Activated naive CD4-positive, alpha-beta T cell treated with anti-CD3 and anti-CD28 coated beads for 36 hours (primary cell): ENCODE measurements around the gene TMEM45A. TPM values are rescaled to one million over a fixed set of nuclear protein-coding genes. Genes with fewer than 3 reads are reported as not detected.
"Not testable (repeated sequence)": the region's sequence is repeated elsewhere in the genome, so short reads cannot be mapped to it uniquely, and the experiment has no call there.

Experiments used
- CTCF ChIA-PET: fragments of 350-600 bp; sonication (Branson Sonifier 250); formaldehyde crosslinking; loops from one replicate; lab custom pipeline; 2021; ENCODE audit warnings: antibody characterized with exemption; lab: Charles Lee
- DNase-seq: peaks from one replicate; pipeline ENCODE4 v3.0.0-alpha.2; 2020
- H3K27ac Mint-ChIP-seq: one replicate; pipeline ENCODE4 v1.8.0; 2021; ENCODE audit warnings: mild to moderate bottlenecking, mixed read lengths
- H3K27me3 Mint-ChIP-seq: one replicate; pipeline ENCODE4 v1.8.0; 2021; ENCODE audit warnings: low read depth, mixed read lengths
- H3K36me3 Mint-ChIP-seq: one replicate; pipeline ENCODE4 v1.8.0; 2021; ENCODE audit warnings: low read depth, mixed read lengths
- H3K4me1 Mint-ChIP-seq: one replicate; pipeline ENCODE4 v1.8.0; 2021; ENCODE audit warnings: low read depth, mixed read lengths
- H3K4me3 Mint-ChIP-seq: one replicate; pipeline ENCODE4 v1.8.0; 2021; ENCODE audit warnings: mild to moderate bottlenecking, moderate library complexity, mixed read lengths
- H3K9me3 Mint-ChIP-seq: one replicate; pipeline ENCODE4 v1.8.0; 2021; ENCODE audit warnings: mixed read lengths
- intact Hi-C: fragments of 100-400 bp; cut with micrococcal nuclease; formaldehyde crosslinking; loops from one replicate; pipeline ENCODE4 v1.15.1; 2023
- total RNA-seq, 2 experiments: library from RNA; stranded (reverse); gene quantifications; one replicate each; pipeline ENCODE4 v1.2.3, GENCODE V29; 2021

The TMEM45A gene
- total RNA-seq, 2 experiments from 2014 or later = 0.21 to 0.22 TPM

DNA sequence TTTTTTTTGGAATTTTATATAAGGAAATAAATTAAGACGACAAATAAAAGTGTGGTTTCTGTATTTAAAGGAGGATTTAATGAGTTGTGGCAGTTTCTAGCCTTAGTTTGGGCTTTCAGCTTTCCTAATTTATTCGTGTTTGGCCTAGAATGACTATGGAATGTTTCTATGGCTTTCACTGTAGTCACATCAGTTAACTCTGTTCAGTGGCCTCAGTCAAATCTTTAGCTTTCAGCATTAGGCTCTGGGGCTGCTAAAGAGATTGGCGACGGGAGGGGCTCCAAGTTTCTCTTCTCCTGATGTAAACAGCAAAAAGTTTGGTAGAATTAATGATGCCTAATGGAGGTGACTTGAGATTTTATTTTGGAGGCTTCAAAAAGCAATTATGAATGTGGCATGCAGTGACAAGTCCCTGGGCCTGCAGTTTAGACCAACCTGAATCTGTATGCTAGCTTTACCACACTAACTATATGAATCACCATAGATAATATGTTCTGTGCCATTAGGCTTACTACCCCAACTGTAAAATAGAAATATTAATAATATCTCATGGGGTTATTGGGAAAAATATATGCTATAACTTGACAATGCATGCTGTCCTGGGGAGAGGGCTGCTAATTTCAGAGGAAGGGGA lies 69.9 kb downstream of the TMEM45A start:
- DNase-seq = no peak
- intact Hi-C loops = no loop called here
- CTCF ChIA-PET = interaction anchor here (0.6 to 1.1 kb wide), 2 partner anchors 28 to 425 kb away, joined by 3 read pairs; no protein-coding TSS in a partner anchor
- Mint-ChIP-seq H3K4me1 (peaks cover 6% of the 10 kb centered on the region), H3K4me3 (no peak overlapping the region), H3K27ac (no peak overlapping the region), H3K9me3 (no peaks in the 10 kb centered on the region), H3K36me3 (no peaks in the 10 kb centered on the region), H3K27me3 (no peaks in the 10 kb centered on the region)

DNA sequence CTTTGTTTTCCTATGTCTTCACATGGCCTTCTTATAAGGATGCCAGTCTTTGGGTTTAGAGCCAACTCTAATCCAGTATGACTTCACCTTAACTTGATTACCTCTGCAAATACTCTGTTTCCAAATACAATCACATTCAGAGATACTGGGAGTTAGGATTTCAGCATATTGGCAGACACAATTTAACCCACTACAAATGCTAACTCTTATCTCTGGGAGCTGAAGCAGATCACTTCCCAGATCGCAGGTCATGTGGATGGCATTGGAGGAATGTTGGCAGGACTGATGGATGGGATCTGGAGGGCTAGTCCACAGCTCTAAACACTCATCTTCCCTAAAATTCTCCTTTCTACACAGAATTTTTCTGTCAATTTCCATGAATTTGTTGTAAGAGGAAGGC lies 70.8 kb downstream of the TMEM45A start:
- CTCF ChIA-PET = no interaction called here

DNA sequence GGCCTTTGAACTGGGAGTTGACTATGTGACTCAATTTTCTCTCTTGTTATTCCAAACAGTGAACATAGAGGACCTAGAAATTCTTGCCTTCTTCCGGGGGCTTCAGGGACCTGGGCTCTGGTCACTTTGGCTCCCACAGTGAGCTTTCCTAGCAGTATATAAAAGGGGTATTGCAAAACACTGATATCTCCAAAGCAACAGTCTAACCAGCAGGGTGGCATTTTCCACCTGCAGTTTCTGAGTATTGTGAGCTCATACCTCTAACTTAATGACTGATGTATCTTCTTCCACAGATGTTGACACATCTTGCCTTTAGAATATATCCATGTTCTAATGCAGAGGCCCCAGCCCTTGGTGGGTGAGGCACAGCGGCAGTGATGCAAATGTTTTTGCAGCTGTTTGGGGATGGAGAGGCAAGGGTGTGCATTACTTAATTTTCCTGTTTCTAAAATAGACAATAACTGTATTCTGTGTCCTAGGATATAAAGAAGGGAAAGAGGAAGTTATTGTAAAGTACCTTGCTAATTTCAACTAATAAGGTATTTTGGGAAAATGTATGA lies 71.3 kb downstream of the TMEM45A start:
- no peaks in the 10 kb centered on the region for H3K9me3 Mint-ChIP-seq
- CTCF ChIA-PET = no interaction called here
- H3K4me3 Mint-ChIP-seq = no peak overlapping the region
- no peaks in the 10 kb centered on the region for H3K36me3 Mint-ChIP-seq
- no peak for DNase-seq
- peaks cover 6% of the 10 kb centered on the region for H3K4me1 Mint-ChIP-seq
- intact Hi-C loops = no loop called here
- no peak overlapping the region for H3K27ac Mint-ChIP-seq
- H3K27me3 Mint-ChIP-seq = no peaks in the 10 kb centered on the region

More for the DNA sequence above, 70.8 kb downstream of the TMEM45A start:
- H3K36me3 Mint-ChIP-seq = no peaks in the 10 kb centered on the region
- H3K4me3 Mint-ChIP-seq = no peak overlapping the region
- H3K27me3 Mint-ChIP-seq = no peaks in the 10 kb centered on the region
- DNase-seq = no peak
- intact Hi-C loops = no loop called here
- no peaks in the 10 kb centered on the region for H3K9me3 Mint-ChIP-seq
- peaks cover 6% of the 10 kb centered on the region for H3K4me1 Mint-ChIP-seq
- H3K27ac Mint-ChIP-seq = no peak overlapping the region

DNA sequence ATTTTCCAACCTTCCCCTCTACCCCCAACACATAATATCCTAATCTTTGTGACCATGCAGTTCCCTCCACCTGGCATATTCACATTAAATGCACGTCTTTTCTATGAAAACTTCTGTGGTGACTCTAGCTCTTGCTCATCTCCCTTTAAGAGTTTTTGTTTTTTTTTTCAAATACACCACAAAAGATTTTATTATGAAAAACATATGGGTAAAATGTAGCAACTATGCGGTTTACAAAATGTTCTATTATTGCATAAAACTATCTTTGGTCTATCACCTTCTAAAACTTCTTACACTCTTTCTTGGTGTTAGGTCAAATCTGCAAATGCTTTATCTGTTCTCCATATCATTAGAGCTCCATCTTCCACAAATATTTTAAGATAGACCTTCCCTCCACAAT lies 78.4 kb downstream of the TMEM45A start:
- intact Hi-C loops = no loop called here

DNA sequence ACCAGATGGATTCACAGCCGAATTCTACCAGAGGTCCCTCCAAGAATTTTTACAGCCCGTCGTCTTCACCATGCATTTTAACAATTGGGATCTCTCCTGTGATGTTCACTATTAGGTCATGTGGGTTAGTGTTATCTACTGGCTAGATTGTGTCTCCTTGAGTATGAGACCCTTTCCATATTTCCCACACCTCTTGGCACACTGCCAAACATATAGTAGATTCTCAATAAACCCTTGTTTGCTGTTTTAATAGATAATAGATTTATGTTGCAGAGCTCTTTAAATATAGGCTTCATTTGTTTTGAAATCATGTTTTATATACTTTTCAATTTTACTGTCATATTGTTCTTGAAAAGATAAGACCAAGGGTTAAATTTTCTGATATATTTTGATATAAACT lies 82.1 kb downstream of the TMEM45A start:
- Mint-ChIP-seq H3K27me3 (no peaks in the 10 kb centered on the region), H3K9me3 (no peaks in the 10 kb centered on the region), H3K27ac (no peak overlapping the region), H3K36me3 (no peaks in the 10 kb centered on the region), H3K4me3 (no peak overlapping the region), H3K4me1 (no peaks in the 10 kb centered on the region)
- CTCF ChIA-PET = interaction anchor here (1.1 kb wide), 1 partner anchor 107 kb away, joined by 3 read pairs; no protein-coding TSS in a partner anchor
- no peak for DNase-seq
- intact Hi-C loops = no loop called here

More for the DNA sequence above, 78.4 kb downstream of the TMEM45A start:
- no peak for DNase-seq
- Mint-ChIP-seq H3K36me3 (no peaks in the 10 kb centered on the region), H3K27me3 (no peaks in the 10 kb centered on the region), H3K4me3 (no peak overlapping the region), H3K9me3 (no peaks in the 10 kb centered on the region), H3K27ac (no peak overlapping the region), H3K4me1 (no peaks in the 10 kb centered on the region)
- CTCF ChIA-PET = interaction anchor here (0.6 to 1.4 kb wide), 3 partner anchors 38 to 610 kb away, joined by 3 read pairs; no protein-coding TSS in a partner anchor

DNA sequence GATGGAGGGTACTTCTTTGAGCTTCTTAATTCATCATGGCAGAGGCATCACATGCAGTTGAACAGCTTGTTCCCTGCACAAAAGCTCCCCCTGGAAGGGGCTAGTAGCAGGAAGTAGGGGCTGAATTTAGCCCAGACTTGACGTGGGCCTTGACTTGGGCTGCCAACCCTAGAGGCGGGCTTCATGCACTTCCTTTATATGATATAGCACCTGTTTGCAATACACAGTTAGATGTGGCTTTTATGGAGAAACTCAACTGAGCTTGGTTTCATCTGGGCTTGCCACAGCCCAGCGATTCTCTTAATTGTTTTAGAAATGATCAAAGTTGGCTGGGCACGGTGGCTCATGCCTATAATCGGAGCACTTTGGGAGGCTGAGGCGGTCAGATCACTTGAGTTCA lies 83.3 kb downstream of the TMEM45A start:
- H3K27ac Mint-ChIP-seq = no peak overlapping the region
- CTCF ChIA-PET = interaction anchor here (0.9 kb wide), 1 partner anchor 15 kb away, joined by 3 read pairs; no protein-coding TSS in a partner anchor
- no peaks in the 10 kb centered on the region for H3K9me3 Mint-ChIP-seq
- intact Hi-C loops = no loop called here
- H3K4me3 Mint-ChIP-seq = no peak overlapping the region
- no peaks in the 10 kb centered on the region for H3K27me3 Mint-ChIP-seq
- DNase-seq = no peak
- no peaks in the 10 kb centered on the region for H3K4me1 Mint-ChIP-seq
- no peaks in the 10 kb centered on the region for H3K36me3 Mint-ChIP-seq

DNA sequence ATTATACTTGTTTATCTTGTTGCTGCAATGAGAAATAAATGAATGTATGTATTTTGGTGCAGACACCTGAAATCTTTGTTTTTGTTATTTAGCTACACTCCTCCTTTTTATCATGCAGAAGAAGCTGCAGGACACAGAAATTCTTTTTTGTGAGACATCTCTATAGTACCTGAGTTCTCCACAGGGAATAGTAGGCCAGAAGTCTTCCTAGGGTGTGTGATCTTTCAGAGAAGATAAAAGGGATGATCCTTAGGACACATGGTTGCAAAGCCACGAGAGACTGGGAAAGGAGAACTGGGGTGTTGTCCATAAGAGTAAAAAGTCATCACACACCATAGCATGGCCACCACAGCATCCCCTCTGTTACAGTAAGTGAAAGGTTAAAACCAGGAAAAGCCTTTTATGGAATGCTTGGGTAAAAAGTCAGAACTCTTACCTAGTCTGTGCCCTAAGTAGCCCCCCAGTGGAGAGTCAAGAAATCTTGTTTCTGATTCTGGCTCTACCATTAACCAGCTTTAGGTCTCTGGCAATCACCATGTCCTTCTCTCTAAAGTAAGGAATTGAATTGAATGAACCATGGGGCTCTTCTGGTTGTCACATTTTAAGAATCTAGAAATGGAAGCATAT lies 85.1 kb downstream of the TMEM45A start:
- intact Hi-C loops = no loop called here

DNA sequence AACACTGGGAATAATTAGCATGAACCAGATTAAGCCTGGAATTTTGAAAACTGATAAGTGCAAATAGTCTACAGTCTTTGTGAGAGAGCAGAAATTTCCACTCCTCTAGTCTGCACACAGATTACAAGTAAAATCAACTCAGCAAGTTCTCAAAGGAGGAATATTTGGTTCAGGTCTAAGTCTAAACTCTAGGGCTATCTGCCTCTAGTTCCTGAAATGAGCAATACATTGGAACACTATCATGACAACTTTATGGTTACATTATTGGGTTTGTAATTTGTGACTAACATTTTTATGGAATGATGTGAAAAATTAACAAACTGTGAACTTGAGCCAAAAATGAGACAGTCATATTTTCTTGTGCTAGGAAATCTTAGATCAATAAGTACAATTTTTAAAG lies 86.2 kb downstream of the TMEM45A start:
- H3K27ac Mint-ChIP-seq = no peak overlapping the region
- H3K4me1 Mint-ChIP-seq = no peaks in the 10 kb centered on the region
- DNase-seq = no peak
- H3K36me3 Mint-ChIP-seq = no peaks in the 10 kb centered on the region
- CTCF ChIA-PET = no interaction called here
- no peaks in the 10 kb centered on the region for H3K27me3 Mint-ChIP-seq
- intact Hi-C loops = no loop called here
- no peaks in the 10 kb centered on the region for H3K9me3 Mint-ChIP-seq
- no peak overlapping the region for H3K4me3 Mint-ChIP-seq

More for the DNA sequence above, 85.1 kb downstream of the TMEM45A start:
- Mint-ChIP-seq H3K27me3 (no peaks in the 10 kb centered on the region), H3K4me1 (no peaks in the 10 kb centered on the region), H3K36me3 (no peaks in the 10 kb centered on the region), H3K4me3 (no peak overlapping the region), H3K9me3 (no peaks in the 10 kb centered on the region), H3K27ac (no peak overlapping the region)
- no peak for DNase-seq
- CTCF ChIA-PET = interaction anchor here (0.7 to 1.4 kb wide), 2 partner anchors 114 to 115 kb away, joined by 3 read pairs; no protein-coding TSS in a partner anchor

DNA sequence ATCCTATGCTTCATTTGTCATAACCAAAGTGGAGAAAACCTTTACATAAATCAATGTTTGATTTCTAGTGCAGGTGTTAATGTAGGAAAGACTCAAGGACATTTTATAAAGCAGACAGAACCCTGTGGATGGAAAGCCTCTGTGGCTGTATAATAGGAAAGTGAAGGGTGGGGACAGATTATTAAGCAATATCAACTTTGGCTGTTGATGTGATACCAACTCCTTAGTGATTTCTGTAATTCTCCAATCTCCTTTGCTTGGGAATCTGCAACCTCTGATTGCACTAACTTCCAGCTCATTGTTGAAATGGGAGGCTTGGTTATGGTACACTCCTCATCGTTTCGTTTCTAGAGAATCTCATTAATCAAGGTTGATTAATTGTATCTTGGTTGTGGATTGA lies 87.7 kb downstream of the TMEM45A start:
- H3K36me3 Mint-ChIP-seq = no peaks in the 10 kb centered on the region
- H3K27ac Mint-ChIP-seq = no peak overlapping the region
- H3K4me1 Mint-ChIP-seq = no peaks in the 10 kb centered on the region
- intact Hi-C loops = no loop called here
- CTCF ChIA-PET = interaction anchor here (0.7 to 1.6 kb wide), 2 partner anchors 11 to 117 kb away, joined by 4 read pairs; no protein-coding TSS in a partner anchor
- no peak for DNase-seq
- no peak overlapping the region for H3K4me3 Mint-ChIP-seq
- H3K9me3 Mint-ChIP-seq = no peaks in the 10 kb centered on the region
- no peaks in the 10 kb centered on the region for H3K27me3 Mint-ChIP-seq

DNA sequence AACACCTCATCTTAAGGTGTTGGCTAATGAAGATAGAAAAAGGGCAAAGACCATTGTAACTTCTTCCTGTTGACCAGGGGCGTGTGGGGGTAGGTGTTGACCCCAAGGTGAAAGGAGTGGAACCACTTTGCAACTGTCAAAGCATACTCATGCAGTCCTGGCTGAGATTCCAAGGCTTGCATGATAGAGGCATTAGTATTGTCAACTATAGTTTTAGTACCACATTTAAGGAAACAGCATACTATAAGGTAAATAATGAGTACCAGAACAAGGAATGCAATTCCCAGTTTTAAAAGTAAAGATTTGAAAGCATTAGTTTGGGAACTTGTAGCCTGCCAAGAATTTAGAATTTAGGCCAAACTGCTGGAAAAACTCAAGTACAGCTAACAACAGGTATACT lies 89.2 kb downstream of the TMEM45A start:
- no peak overlapping the region for H3K27ac Mint-ChIP-seq
- DNase-seq = no peak
- no peaks in the 10 kb centered on the region for H3K27me3 Mint-ChIP-seq
- intact Hi-C loops = no loop called here
- H3K36me3 Mint-ChIP-seq = no peaks in the 10 kb centered on the region
- H3K4me3 Mint-ChIP-seq = no peak overlapping the region
- H3K9me3 Mint-ChIP-seq = no peaks in the 10 kb centered on the region
- no peaks in the 10 kb centered on the region for H3K4me1 Mint-ChIP-seq
- CTCF ChIA-PET = no interaction called here

DNA sequence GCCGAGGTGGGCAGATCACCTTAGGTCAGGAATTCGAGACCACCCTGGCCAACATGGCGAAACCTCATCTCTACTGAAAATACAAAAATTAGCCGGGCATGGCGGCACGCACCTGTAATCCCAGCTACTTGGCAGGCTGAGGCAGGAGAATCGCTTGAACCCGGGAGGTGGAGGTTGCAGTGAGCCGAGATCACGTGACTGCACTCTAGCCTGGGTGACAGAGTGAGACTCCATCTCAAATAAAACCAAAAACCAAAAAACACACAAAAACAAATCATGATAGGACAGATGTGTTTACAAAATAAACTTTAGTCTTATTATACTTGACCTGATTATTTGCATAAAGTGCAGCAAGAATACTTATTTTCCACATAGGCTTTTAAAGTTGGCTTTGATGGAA lies 89.7 kb downstream of the TMEM45A start:
- H3K27ac Mint-ChIP-seq, H3K36me3 Mint-ChIP-seq, DNase-seq, H3K4me3 Mint-ChIP-seq, H3K9me3 Mint-ChIP-seq, H3K27me3 Mint-ChIP-seq, intact Hi-C loops, H3K4me1 Mint-ChIP-seq: not testable (repeated sequence)
- CTCF ChIA-PET = interaction anchor here (1.0 kb wide), 1 partner anchor 119 kb away, joined by 3 read pairs; no protein-coding TSS in a partner anchor

DNA sequence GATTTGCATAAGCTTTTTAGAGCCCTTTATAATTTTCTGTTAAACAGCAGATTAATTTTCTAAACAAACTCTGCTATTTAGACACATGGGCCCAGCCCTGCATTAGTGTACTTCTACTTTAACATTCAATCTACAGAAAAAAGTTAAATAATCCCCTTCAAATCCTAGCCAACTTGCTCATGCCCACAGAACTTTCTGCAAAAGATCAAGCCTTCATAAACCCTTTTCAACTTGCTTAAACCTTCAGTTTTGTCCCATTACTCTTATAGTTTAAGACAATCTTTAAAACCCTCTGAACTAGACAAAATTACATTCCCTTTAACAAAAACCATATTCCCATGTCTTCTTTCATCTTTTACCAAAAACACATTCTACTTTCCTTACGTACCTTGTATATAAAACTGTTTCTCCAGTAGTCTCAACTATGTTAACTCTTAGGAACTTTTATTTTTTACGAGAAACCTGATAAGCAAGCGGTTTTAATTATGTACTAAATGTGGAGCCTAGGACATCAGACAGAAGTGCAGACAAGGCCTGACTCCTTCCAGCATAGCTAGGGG lies 91.8 kb downstream of the TMEM45A start:
- no peaks in the 10 kb centered on the region for H3K27me3 Mint-ChIP-seq
- no peaks in the 10 kb centered on the region for H3K9me3 Mint-ChIP-seq
- DNase-seq = no peak
- CTCF ChIA-PET = interaction anchor here (0.9 to 1.2 kb wide), 2 partner anchors 7 to 121 kb away, joined by 3 to 4 read pairs; no protein-coding TSS in a partner anchor
- H3K27ac Mint-ChIP-seq = no peak overlapping the region
- no peak overlapping the region for H3K4me3 Mint-ChIP-seq
- H3K36me3 Mint-ChIP-seq = no peaks in the 10 kb centered on the region
- intact Hi-C loops = no loop called here
- no peaks in the 10 kb centered on the region for H3K4me1 Mint-ChIP-seq
